GM19043 (cell line): ENCODE measurements around the gene TMEM120A.

Experiments used
- ATAC-seq: cut with Tn5 transposase; IDR thresholded peaks from one replicate; pipeline ENCODE4 v1.9.1; 2021; ENCODE audit warnings: low read depth; ENCODE audit not compliant: unreplicated experiment

TMEM120A gene

DNA sequence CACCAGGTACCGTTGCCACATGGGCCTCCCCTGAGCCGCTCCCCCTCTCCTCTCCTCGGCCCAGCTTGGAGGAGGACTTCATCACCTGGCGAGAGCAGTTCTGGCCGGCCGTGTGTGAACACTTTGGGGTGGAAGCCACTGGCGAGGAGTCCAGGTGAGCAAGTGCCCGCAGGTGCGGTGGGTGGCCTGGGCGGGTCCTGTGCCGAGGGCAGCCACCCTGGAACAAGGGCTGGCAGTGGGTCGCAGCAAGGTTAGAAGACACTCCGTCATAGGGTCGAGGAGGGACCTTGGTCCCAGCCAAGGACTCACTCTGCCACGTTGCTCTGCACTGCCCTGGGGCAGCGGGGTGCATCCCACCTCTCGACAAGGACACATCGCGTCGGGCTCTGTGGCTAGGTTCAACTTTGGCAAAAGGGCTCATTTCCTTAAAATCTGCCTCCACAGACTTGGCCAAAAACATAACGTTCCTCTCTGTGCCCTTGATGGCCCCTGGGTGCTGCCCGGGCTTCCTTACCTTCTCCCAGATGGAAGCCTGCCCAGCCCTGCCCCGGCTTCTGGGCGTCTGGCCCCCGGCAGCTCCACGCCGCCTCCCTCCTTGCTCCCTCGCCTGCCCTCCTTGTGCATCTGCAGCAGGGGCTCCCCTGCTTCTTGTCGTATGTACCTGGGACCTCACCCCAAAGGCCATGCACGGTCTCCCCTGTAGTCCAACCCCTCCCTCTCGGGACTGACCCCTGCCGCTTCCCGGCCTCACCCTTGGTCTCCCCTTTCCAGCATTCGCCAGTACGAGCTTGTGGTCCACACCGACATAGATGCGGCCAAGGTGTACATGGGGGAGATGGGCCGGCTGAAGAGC, 12.7 kb downstream of the TMEM120A start:
- ATAC-seq = no peak

DNA sequence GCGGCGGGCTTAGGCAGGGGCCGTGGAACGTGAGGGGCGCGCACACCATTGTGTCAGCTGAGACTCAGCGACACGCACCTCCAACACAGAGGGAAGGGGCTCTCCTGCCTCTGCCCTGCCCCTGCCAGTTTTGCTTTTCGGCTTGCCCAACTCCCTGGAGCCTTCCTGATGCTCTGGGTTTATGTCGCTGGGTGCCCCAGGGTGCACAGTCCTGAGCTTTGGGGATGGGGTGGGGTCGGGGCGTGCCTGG, 13.3 kb downstream of the TMEM120A start:
- ATAC-seq = no peak

DNA sequence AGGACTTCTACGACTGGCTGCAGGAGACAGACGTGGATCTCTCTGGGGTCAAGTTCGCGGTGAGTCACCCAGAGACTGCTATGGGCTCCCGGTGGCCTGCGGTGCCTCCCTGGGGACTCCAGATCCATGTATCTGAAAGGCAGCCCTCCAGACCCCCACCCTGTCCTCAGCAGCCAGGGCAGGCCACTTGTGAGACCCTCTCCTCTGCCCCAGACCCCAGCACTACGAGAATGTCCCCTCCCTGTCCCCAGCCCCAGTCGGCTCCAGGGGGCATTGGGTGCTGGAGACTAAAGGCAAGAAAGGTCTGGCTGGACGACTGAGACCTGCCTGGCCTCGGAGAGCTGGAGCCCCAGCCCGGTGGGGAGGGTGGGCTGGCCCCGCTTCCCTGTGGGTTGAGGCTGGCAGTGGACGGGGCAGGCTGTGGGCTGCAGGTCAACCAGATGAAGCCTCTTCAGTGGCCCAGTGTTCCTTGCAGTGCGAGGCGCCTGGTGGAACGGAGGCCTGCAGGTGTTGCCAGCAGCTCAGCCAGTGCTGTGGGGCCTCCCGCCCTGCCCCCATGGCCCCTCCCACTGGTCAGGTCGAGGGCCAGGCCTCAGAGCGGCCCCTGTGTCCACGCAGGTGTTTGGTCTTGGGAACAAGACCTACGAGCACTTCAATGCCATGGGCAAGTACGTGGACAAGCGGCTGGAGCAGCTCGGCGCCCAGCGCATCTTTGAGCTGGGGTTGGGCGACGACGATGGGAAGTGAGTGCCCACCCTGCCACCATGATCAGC, 13.8 kb downstream of the TMEM120A start:
- ATAC-seq = no peak

DNA sequence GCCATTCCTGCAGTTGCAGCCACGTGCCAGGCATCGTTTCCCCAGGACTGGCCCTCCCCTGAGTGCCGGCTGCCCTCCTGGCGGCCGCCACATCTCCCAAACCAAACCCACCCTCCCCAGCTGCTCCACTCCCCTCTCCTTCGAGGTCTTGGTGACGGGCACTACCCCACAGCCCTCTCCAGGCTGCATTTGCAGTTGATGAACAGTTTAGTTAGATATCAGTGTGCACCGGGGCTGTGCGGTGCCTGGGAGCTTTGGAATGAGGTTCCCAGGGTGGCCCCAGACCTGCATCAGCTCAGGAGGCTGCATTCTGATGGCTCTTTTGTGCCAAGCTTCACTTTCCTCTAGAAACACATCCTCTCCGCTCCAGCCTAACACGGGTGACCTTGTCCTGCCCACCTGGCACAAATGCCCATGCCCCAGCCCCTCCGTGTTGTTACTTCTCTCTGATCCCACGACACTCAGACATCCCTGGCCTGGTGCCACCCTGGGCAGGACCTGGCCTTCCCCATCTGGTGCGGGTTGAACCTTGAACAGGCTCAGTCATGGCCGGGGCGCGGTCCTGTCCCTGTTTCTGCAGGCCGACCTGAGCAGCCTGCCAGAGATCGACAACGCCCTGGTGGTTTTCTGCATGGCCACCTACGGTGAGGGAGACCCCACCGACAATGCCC, 14.5 kb downstream of the TMEM120A start:
- ATAC-seq = no peak

DNA sequence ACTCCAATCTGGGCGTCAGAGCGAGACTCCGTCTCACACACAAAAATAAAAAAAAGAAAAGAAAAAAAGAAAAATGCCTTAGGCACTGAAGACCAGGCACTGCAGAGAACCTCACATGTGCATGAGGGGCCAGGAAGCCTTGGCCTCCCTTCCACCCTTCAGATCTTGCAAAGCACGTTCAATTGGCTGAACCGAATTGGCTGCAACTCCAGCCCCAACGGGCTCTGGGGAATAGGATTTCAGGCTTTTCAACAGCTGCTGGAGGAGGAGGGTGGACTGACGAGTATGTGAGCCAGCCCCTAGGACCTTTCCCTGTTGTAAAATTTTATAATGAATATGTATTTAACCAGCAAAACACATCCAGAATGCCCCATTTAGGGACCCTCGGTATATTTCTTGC, 16.7 kb downstream of the TMEM120A start:
- ATAC-seq = no peak

DNA sequence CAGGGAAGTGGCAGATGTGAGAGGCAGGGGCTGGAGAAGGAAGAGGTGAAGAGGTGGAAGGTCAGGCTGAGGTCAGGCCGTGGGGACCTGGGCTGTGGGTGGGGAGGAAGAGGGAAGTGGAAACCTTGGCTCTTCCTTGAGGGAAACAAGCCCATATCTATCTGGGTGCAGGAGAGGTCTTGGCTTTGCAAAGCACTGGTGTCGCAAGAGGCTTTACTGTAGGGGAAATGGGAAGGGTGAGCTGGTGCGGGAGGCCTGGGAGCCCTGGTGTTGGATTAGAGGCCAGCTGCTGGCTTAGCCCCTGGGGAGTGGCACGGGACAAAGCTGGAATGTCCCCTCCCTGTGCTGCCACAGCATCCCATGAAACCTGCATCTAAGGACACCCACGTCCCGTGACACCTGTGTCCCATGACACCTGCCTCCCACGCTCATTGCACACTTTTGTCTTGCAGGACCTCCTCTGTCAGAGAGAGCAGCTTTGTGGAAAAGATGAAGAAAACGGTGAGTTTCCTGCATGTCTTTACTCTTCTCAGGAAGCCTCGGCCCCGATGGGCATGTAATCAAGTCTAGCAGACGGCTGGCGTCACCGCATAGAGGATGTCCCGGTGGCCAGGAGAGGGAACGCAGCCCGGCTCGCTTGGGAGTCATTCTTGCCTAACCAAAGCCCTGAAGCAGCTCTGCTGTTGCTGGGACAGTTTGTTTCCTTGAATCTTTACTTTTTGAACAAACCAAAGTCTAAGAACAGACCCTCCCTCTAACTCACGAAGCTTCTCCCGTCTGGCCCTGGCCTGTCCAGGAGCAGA, 22.2 kb downstream of the TMEM120A start:
- no peak for ATAC-seq

DNA sequence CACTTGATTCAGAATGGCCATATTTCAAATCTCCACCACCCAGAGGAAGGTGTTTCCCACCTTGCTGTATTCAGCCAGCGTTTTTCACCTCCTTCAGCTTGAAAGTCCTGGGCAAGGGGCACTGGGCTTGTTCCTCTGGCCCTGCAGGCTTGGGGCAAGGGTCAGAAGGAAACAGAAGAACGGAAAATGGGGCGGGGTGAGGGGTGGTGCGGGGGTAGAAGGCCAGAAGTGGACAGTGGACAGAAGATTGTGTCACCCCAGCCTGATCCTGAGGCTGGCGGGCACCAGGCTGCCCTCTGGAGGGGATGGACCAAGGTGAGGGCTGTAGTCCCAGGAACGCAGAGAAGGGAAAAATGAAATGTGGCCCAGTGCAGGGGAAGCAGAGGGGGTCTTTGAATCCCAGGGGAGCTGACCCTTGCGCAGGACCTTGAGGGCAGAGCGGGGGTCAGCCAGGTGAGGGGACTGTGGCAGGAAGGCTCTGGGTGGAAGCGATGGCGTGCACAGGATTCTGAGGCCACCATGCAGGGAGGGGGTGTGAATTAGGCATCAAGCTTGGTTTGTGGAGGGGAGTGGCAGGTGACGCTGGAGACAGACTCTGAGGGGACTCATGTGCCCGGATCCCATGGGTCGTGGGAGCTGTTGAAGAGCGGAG, 23.0 kb downstream of the TMEM120A start:
- ATAC-seq = no peak

DNA sequence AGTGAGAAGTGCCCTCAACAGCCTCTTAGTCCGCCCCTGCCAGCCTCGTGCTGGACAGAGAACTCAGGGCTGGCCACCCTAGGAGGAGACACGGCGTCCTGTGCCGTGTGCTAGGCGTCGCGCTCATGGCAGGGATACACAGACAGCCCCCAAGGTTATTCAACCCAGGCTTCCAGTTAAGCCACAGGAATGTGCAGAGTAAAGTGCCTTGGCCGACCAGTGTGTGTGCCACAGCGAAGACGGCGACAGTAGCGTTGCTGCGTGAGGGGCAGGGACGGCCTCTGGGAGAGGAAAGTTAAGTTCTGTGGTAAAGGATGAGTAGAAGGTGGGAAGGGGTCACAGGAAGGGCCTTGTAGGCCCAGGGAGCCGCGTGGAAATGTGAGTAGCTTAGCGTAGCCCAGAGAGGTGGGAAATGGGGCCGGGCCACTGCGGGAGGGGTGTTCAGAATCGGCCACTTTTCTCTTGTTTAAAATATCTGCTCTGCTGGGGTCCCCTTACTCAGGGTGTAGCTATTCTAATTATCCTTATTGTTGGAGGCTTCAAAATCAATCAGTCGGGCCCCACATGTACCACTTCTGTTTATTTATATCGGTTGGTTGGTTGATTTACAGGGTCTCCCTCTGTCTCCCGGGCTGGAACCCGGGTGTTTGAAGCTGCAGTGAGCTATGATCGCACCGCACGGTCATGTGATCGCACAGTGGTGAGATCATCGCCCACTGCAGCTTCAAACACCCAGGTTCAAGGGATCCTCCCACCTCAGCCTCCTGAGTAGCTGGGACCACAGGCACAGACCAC, 24.5 kb downstream of the TMEM120A start:
- ATAC-seq = no peak

DNA sequence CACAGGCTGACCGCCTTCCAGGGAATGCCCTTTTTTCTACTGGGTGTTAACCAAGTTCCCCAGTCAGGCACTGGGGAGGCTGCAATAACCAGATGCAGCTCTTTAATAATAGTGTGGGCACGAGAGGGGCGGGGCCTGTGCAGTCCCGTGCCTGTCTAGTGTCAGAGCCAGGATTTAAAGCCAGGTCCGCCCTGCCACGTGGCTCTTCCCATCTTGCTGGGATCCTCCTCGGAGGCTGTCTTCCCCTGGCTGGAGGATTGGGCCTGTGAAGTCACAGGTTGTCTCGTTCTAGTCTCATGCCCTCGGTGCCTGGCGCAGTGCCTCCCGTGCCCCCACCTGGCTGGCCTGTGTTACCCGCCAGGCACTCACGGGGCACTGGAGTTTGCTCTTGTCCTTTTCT, 25.2 kb downstream of the TMEM120A start:
- ATAC-seq = no peak

DNA sequence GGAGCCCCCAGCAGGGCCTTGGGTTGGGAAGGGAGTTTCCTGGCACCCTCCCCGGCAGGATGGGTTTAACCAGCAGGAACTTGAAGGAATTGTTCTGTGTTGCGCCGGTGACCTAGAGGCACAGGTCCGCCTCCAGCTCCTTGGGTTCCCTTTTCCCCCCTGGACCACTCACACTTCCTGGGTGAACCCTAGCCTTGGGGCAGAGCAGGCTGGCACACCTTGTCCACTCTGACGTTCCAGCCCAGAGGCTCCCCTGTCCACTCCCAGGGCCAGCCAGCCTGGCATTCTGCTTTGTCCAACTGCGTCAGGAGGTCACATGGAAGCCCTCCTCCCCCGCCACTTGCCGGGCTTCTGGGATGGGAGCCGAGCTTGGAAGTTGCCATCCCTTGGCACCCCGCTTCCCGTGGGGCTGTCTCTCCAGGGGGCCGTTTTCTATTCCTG, 25.8 kb downstream of the TMEM120A start:
- ATAC-seq = no peak

DNA sequence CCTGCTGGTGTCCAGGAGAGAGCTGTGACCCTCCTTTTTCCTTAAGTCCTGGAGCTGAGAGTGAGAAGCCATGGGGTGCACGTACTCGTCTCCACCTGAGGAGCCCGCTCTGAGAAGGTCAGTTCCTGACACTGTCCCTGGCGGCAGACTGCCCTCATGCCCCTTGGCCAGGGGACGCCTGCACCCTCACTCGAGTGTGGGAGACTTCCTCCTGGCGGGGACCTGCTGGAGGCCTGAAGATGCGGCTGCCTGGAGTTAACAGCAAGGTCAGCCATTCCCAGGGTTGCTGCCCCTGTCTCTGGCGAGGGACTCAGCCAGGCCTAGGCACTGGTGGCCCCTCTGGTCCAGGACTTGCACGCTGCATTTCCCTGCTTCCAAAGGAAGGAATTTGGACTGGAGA, 26.4 kb downstream of the TMEM120A start:
- no peak for ATAC-seq

DNA sequence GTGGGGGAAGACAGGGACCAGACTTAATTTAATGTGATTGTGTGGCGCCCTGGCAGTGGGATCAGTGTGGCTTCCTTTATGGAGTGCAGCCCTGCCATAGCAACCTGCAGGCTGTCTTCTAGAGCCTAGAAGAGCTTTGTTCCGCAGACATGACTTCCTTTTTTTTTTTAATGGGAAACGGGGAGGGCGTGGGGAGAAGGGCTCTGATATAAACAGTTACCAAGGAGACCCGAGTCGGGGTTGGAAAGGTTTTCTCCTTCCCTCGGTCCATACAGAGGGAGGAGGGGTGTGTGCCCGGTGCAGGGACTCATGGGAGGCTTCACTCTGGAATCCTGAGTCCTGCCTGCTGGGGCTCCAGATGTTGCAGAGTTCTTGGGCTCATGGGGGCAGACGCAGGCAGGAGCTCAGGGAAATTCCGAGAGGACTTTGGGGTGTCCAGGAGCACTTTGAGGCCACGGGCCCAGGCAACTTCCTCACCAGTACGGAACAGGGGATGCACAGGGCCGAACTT, 26.9 kb downstream of the TMEM120A start:
- ATAC-seq = no peak

DNA sequence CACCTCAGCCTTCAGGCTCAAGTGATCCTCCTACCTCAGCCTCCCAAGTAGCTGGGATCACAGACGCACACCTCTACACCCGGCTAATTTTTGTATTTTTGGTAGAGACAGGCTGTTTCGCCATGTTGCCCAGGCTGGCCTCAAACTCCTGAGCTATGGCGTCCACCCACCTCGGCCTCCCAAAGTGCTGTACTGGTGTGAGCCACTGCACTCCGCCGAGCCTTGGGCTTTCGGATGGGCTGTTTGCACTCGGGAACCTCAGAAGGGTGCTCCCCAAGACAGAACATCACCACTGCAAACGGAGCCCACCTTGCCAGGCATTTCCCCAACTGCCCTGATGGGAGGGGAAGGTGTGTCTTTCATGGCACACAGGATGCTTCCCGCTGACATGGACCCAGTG, 27.3 kb downstream of the TMEM120A start:
- ATAC-seq = no peak

DNA sequence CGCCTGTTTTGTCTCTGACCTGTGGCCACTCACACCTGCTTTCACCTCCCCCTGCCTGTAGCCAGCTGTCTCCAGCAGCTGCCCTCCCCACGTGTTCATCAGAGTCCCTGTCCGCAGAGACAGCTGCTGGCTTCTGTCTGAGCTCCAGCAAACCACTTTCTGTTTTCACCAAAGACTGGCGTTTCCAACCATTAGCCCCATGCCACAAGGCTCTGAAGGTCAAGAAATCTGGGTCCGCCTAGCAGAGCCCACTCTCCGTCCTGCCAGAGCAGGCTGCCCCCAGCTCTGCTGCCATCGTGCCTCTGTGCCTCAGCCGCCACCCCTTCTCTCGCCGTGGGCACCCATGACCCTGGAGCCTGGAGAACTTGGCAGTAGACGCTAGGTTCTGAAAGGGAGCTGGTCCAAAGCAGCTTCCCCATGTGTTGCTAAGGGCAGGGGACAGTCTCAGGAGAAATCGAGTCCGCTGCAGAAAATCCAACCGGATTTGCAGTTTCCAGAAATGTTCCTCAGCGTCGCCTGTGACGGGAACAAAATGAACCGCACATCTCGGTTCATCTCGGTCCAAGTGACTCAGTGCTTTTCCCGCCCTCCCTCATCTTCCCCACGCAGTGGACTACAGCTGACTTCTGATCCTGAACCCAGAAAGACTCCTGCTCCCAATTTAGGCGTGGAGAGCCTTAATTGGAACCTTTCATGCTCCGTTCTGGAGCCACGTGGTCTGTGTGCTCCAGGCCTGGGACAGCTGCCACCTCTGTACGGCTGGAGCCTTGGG, 28.0 kb downstream of the TMEM120A start:
- ATAC-seq = no peak

DNA sequence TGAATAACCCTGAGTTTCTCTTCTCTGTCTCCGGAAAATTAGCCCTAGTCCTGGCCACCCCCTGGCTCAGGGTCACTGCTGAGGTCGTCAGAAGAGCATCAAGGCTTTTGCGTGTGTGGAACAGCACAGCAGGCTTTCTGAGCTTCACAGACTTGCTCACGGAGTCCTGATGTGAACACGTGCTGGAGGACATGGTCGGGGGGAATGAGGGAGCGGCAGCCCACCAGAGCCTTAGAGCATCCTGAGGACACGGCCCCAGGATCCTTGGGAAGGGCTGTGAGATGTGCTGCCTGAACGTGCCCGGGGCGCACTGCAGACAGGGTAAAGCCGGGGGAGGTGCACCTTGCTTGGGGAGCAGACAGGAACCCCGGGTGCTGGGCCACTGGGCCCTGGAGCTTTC, 28.8 kb downstream of the TMEM120A start:
- ATAC-seq = no peak

DNA sequence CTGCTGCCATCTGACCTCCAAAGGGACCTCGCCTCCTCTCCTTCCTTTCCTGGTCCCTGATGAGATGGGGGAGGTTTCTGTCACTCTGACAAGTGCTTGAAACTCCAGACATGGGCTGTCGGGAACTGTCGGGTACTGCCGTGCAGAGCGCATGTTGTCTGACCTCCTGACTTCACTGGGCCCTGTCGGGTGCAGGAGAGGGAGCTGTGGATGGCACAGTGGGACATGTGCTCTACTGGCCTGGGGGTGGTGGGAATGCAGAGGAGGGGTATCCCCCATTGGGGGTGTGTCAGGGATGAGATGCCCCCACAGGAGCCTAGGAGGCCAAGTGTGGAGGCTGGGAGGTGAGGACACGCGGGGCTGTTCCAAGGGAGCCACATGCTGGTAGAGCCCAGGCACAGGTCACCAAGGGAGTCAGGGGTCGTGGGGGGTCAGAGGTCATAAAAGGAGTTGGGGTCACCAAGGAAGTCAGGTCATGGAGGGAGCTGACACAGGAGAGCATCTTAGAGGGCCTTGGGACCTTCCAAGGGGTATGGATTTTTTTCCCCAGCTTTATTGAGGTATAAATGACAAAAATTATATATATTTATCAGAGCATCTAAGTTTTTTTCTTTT, 30.9 kb downstream of the TMEM120A start:
- ATAC-seq = no peak

DNA sequence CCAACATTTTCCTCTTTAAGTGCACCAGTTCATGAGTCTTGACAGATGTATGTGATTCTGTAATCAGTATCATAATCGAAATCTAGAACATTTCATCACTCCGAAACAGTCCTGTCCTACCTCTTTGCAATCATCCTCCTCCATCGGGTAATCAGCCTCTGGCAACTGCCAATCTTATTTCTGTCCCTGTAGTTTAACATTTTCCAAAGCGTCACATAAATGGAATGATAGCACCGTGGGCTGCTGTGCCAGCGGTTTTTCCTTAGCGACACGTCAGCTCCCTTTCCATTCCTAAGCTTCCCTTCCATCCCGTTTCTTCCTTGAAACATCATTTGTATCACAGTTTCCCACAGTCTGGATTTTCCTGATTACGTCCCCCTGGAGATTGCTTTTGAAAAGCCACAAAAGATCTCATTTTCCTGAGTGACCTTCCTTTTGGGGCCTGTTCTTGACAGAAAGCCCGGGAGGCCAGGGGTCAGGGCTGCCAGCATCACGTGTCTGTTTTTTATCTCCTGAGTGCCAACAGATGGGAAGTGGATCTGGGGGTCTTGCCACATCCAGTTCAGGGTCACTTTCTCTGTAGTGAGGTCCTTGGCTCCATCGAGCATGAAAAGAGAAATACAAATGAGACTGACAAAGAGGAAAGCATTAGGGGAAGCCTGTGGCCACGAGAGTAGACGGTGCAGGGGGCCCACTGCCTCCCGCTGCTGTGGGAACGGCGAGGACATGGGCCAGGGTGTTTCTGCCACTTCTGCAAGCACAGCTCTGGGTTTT, 31.6 kb downstream of the TMEM120A start:
- no peak for ATAC-seq
